ENCODE measurements around the gene COL9A3.

The COL9A3 gene

GRCh38 chr20:62807444-62808210 lies 9.2 kb upstream of the COL9A3 start:
- DNase-seq (ENCODE audit: low read depth), result no peak
- TF ChIP-seq CTCF (IDR thresholded peaks at IDR 0.05; ENCODE audit: insufficient read depth, low read depth, low read length, missing control alignments), result no peak
- H3K4me3 ChIP-seq (ENCODE audit: low read length), result no peak overlapping the region

- no peak overlapping the region for H3K4me3 ChIP-seq (ENCODE audit: low read length)
- DNase-seq (ENCODE audit: low read depth), result peak; percentile 55
- TF ChIP-seq CTCF (IDR thresholded peaks at IDR 0.05; ENCODE audit: insufficient read depth, low read depth, low read length, missing control alignments), result peak; percentile 87
Observed at GRCh38 chr20:62808211-62808865, 8.5 kb upstream of the COL9A3 start.

DNA sequence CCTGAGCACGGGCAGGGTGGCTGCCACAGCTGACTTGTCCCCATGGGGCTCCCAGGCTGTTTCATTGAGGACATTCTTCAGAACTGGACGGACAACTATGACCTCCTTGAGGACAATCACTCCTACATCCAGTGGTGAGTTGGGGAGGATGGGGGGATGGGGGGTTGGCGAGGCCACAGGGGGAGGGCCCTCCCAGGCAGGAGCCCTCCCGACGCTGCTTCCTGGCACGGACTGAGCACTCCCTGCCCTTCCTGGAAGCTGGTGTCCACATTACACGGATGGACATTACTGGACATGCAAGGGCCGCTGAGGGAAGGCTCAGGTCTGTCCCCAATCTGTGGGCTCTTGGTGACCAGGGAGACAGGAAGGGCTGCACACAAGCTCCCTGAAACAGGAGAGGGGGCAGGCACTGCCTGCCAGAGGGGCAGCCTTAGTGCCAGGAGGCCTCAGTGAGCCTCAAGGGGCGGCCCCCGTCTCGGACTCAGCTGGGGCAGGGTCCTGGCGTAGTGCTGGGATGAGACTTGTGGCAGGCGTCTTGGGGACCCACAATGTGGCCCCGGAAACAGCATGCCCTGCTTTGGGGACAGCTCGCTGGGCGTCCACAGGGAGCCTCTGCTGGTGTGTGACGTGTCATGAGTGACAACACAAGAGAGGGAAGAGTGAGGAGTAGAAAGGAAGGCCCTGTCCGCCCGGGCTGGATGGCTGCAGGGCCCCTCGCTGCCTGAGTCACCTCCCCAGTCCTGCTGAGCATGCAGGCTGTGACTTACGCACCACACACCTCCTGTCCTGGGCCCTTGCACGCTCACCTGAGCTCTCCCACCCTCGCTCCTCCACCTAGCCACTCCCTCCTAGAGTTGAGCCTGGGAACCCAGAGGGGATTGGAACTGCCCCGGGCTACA lies 7.1 kb upstream of the COL9A3 start:
- no peak overlapping the region for H3K4me3 ChIP-seq (ENCODE audit: low read length)
- TF ChIP-seq CTCF (IDR thresholded peaks at IDR 0.05; ENCODE audit: insufficient read depth, low read depth, low read length, missing control alignments), result no peak
- DNase-seq (ENCODE audit: low read depth), result no peak

- no peak for TF ChIP-seq CTCF (IDR thresholded peaks at IDR 0.05; ENCODE audit: insufficient read depth, low read depth, low read length, missing control alignments)
- DNase-seq (ENCODE audit: low read depth), result no peak
- H3K4me3 ChIP-seq (ENCODE audit: low read length), result no peak overlapping the region
Observed at GRCh38 chr20:62811320-62811719, 5.5 kb upstream of the COL9A3 start.

DNA sequence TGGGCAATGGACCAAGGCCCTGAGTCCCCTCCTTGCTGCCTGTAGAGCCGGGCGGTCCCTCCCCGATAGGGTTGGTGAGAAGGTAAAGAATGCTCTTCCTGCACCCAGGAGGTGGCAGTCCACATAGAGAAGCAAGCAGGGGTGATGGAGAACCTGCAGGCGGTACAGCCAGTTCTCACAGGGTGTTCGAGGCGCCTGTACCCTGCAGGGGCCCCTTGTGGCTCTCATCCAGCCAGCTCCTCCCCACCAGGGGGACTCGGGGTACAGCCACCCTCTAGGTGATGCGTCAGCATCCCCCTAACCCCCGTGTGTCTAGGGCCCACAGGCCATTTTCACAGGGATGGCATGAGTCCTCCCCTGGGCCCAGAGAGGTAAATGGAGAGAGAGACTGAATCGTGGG lies 5.1 kb upstream of the COL9A3 start:
- no peak overlapping the region for H3K4me3 ChIP-seq (ENCODE audit: low read length)
- no peak for DNase-seq (ENCODE audit: low read depth)
- no peak for TF ChIP-seq CTCF (IDR thresholded peaks at IDR 0.05; ENCODE audit: insufficient read depth, low read depth, low read length, missing control alignments)

DNA sequence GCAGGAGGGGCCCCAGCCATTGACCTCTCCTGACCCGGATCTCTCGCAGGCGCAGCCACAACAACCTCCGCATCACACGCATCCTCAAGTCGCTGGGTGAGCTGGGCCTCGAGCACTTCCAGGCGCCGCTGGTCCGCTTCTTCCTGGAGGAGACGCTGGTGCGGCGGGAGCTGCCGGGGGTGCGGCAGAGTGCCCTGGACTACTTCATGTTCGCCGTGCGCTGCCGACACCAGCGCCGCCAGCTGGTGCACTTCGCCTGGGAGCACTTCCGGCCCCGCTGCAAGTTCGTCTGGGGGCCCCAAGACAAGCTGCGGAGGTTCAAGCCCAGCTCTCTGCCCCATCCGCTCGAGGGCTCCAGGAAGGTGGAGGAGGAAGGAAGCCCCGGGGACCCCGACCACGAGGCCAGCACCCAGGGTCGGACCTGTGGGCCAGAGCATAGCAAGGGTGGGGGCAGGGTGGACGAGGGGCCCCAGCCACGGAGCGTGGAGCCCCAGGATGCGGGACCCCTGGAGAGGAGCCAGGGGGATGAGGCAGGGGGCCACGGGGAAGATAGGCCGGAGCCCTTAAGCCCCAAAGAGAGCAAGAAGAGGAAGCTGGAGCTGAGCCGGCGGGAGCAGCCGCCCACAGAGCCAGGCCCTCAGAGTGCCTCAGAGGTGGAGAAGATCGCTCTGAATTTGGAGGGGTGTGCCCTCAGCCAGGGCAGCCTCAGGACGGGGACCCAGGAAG lies 4.5 kb upstream of the COL9A3 start:
- TF ChIP-seq CTCF (IDR thresholded peaks at IDR 0.05; ENCODE audit: insufficient read depth, low read depth, low read length, missing control alignments), result no peak
- no peak for DNase-seq (ENCODE audit: low read depth)
- no peak overlapping the region for H3K4me3 ChIP-seq (ENCODE audit: low read length)
